ENCODE results near the gene GALNT7. TPM values are rescaled to one million over a fixed set of nuclear protein-coding genes. Genes with fewer than 3 reads are reported as not detected.

GALNT7 gene
- polyA plus RNA-seq, 1 donor = 47.0 TPM

- Histone ChIP-seq H3K4me3 (ENCODE audit: low read length) (no peak overlapping the region), H3K4me1 (ENCODE audit: control insufficient read depth, insufficient read depth, low read length) (no peaks in the 10 kb centered on the region), H3K36me3 (ENCODE audit: control insufficient read depth, insufficient read depth, low read length) (no peaks in the 10 kb centered on the region), H3K27me3 (ENCODE audit: control insufficient read depth, insufficient read depth, low read length) (no peaks in the 10 kb centered on the region), H3K27ac (ENCODE audit: low read length) (no peak overlapping the region), H3K9me3 (ENCODE audit: control insufficient read depth, low read depth, low read length) (no peaks in the 10 kb centered on the region)
- WGBS (ENCODE audit: insufficient coverage, low lambda C conversion rate) = 60% methylated on average over 1 of the region's 2 CpGs
- DNase-seq = no peak
These were observed 90.3 kb downstream of the GALNT7 start for GRCh38 chr4:173258866-173259265.

DNA sequence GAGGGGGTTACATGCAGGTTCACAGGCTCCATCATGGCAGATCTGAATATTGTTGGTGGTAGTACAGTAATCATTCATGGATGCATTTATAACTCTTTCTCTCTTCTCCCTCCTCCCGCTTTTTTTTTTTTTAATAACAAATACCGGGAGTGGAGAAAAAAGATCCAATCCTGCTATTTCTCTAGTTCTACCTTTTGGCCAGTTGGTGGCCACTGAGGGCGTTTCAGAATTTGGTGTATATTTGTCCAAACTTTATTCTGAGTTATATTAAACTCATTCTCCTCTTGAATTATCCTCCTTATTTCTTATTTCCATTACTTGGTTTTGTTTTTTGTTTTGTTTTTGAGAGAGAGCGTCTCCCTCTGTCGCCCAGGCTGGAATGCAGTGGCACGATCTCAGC lies 90.7 kb downstream of the GALNT7 start:
- H3K4me3 ChIP-seq (ENCODE audit: low read length) = no peak overlapping the region
- no peak overlapping the region for H3K27ac ChIP-seq (ENCODE audit: low read length)
- H3K4me1 ChIP-seq (ENCODE audit: control insufficient read depth, insufficient read depth, low read length) = peaks cover 2% of the 10 kb centered on the region
- 100% methylated on average over 1 of the region's 6 CpGs for WGBS (ENCODE audit: insufficient coverage, low lambda C conversion rate)
- no peaks in the 10 kb centered on the region for H3K36me3 ChIP-seq (ENCODE audit: control insufficient read depth, insufficient read depth, low read length)
- no peak for DNase-seq
- H3K9me3 ChIP-seq (ENCODE audit: control insufficient read depth, low read depth, low read length) = no peaks in the 10 kb centered on the region
- no peaks in the 10 kb centered on the region for H3K27me3 ChIP-seq (ENCODE audit: control insufficient read depth, insufficient read depth, low read length)

GRCh38 chr4:173261052-173261451 lies 92.4 kb downstream of the GALNT7 start:
- WGBS (ENCODE audit: insufficient coverage, low lambda C conversion rate) = no CpG with 5 or more reads among the region's 2 CpGs
- H3K36me3 ChIP-seq (ENCODE audit: control insufficient read depth, insufficient read depth, low read length) = no peaks in the 10 kb centered on the region
- H3K4me3 ChIP-seq (ENCODE audit: low read length) = no peak overlapping the region
- no peaks in the 10 kb centered on the region for H3K9me3 ChIP-seq (ENCODE audit: control insufficient read depth, low read depth, low read length)
- H3K27me3 ChIP-seq (ENCODE audit: control insufficient read depth, insufficient read depth, low read length) = no peaks in the 10 kb centered on the region
- peaks cover 8% of the 10 kb centered on the region for H3K4me1 ChIP-seq (ENCODE audit: control insufficient read depth, insufficient read depth, low read length)
- no peak for DNase-seq
- no peak overlapping the region for H3K27ac ChIP-seq (ENCODE audit: low read length)

- peaks cover 8% of the 10 kb centered on the region for H3K4me1 ChIP-seq (ENCODE audit: control insufficient read depth, insufficient read depth, low read length)
- no peaks in the 10 kb centered on the region for H3K36me3 ChIP-seq (ENCODE audit: control insufficient read depth, insufficient read depth, low read length)
- H3K9me3 ChIP-seq (ENCODE audit: control insufficient read depth, low read depth, low read length) = no peaks in the 10 kb centered on the region
- H3K27me3 ChIP-seq (ENCODE audit: control insufficient read depth, insufficient read depth, low read length) = no peaks in the 10 kb centered on the region
- DNase-seq = no peak
- WGBS (ENCODE audit: insufficient coverage, low lambda C conversion rate) = 100% methylated on average over 1 of the region's 2 CpGs
- H3K4me3 ChIP-seq (ENCODE audit: low read length) = no peak overlapping the region
- H3K27ac ChIP-seq (ENCODE audit: low read length) = no peak overlapping the region
These were observed 93.8 kb downstream of the GALNT7 start for GRCh38 chr4:173262375-173262774.

GRCh38 chr4:173264245-173264644 lies 95.6 kb downstream of the GALNT7 start:
- no peak overlapping the region for H3K27ac ChIP-seq (ENCODE audit: low read length)
- H3K36me3 ChIP-seq (ENCODE audit: control insufficient read depth, insufficient read depth, low read length) = no peaks in the 10 kb centered on the region
- no peak overlapping the region for H3K4me3 ChIP-seq (ENCODE audit: low read length)
- DNase-seq = no peak
- WGBS (ENCODE audit: insufficient coverage, low lambda C conversion rate) = no CpG with 5 or more reads among the region's 4 CpGs
- H3K9me3 ChIP-seq (ENCODE audit: control insufficient read depth, low read depth, low read length) = no peaks in the 10 kb centered on the region
- no peaks in the 10 kb centered on the region for H3K27me3 ChIP-seq (ENCODE audit: control insufficient read depth, insufficient read depth, low read length)
- peaks cover 8% of the 10 kb centered on the region for H3K4me1 ChIP-seq (ENCODE audit: control insufficient read depth, insufficient read depth, low read length)

GRCh38 chr4:173264684-173265185 lies 96.1 kb downstream of the GALNT7 start:
- Histone ChIP-seq H3K27ac (ENCODE audit: low read length) (no peak overlapping the region), H3K36me3 (ENCODE audit: control insufficient read depth, insufficient read depth, low read length) (no peaks in the 10 kb centered on the region), H3K27me3 (ENCODE audit: control insufficient read depth, insufficient read depth, low read length) (no peaks in the 10 kb centered on the region), H3K9me3 (ENCODE audit: control insufficient read depth, low read depth, low read length) (no peaks in the 10 kb centered on the region), H3K4me1 (ENCODE audit: control insufficient read depth, insufficient read depth, low read length) (peaks cover 8% of the 10 kb centered on the region), H3K4me3 (ENCODE audit: low read length) (no peak overlapping the region)
- no CpG with 5 or more reads among the region's 5 CpGs for WGBS (ENCODE audit: insufficient coverage, low lambda C conversion rate)
- peak; percentile 37 to 70 for DNase-seq

DNA sequence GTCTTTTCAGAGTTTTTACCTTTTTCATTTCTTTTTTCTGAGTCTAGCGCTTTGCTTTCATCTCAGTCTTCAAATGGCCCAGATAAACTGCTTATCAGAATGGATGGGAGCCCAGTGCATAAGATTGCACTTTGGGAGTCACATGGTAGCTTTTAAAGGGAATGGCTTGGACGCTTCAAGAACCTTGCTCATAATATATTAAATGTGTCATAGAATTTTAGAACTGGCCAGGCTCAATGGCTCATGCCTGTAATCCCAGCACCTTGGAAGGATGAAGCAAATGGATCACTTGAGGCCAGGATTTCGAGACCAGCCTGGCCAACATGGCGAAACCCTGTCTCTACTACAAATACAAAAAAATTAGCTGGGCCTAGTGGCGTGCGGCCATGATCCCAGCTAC lies 97.1 kb downstream of the GALNT7 start:
- WGBS (ENCODE audit: insufficient coverage, low lambda C conversion rate) = 100% methylated on average over 3 of the region's 6 CpGs
- peaks cover 8% of the 10 kb centered on the region for H3K4me1 ChIP-seq (ENCODE audit: control insufficient read depth, insufficient read depth, low read length)
- no peaks in the 10 kb centered on the region for H3K27me3 ChIP-seq (ENCODE audit: control insufficient read depth, insufficient read depth, low read length)
- H3K9me3 ChIP-seq (ENCODE audit: control insufficient read depth, low read depth, low read length) = no peaks in the 10 kb centered on the region
- no peak overlapping the region for H3K27ac ChIP-seq (ENCODE audit: low read length)
- no peaks in the 10 kb centered on the region for H3K36me3 ChIP-seq (ENCODE audit: control insufficient read depth, insufficient read depth, low read length)
- H3K4me3 ChIP-seq (ENCODE audit: low read length) = no peak overlapping the region
- no peak for DNase-seq

GRCh38 chr4:173267711-173268110 lies 99.1 kb downstream of the GALNT7 start:
- Histone ChIP-seq H3K27me3 (ENCODE audit: control insufficient read depth, insufficient read depth, low read length) (no peaks in the 10 kb centered on the region), H3K36me3 (ENCODE audit: control insufficient read depth, insufficient read depth, low read length) (no peaks in the 10 kb centered on the region), H3K4me3 (ENCODE audit: low read length) (no peak overlapping the region), H3K9me3 (ENCODE audit: control insufficient read depth, low read depth, low read length) (no peaks in the 10 kb centered on the region), H3K27ac (ENCODE audit: low read length) (no peak overlapping the region), H3K4me1 (ENCODE audit: control insufficient read depth, insufficient read depth, low read length) (peaks cover 8% of the 10 kb centered on the region)
- 71% methylated on average over 1 of the region's 2 CpGs for WGBS (ENCODE audit: insufficient coverage, low lambda C conversion rate)
- no peak for DNase-seq

DNA sequence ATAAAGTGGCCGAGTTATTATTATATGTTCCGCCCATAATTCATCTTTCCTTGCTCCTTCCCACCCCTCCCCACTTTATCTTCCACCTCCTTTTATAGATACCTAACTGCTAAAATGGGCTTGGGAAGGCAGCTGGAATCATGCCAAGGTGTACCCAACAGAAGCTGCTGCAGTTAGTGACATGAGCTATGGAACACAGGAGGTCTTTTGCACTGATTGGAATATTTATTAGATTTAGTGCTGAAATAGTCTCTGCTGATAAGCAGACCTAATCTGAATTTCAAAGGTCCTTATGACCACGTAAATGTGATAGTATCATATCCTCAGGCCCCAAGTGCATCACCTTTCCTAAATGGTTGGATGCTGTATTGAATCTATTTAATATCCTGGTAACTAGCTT lies 100.7 kb downstream of the GALNT7 start:
- 67% methylated on average over 2 of the region's 3 CpGs for WGBS (ENCODE audit: insufficient coverage, low lambda C conversion rate)
- no peaks in the 10 kb centered on the region for H3K36me3 ChIP-seq (ENCODE audit: control insufficient read depth, insufficient read depth, low read length)
- no peak overlapping the region for H3K27ac ChIP-seq (ENCODE audit: low read length)
- DNase-seq = no peak
- peaks cover 6% of the 10 kb centered on the region for H3K4me1 ChIP-seq (ENCODE audit: control insufficient read depth, insufficient read depth, low read length)
- H3K9me3 ChIP-seq (ENCODE audit: control insufficient read depth, low read depth, low read length) = no peaks in the 10 kb centered on the region
- no peaks in the 10 kb centered on the region for H3K27me3 ChIP-seq (ENCODE audit: control insufficient read depth, insufficient read depth, low read length)
- no peak overlapping the region for H3K4me3 ChIP-seq (ENCODE audit: low read length)

DNA sequence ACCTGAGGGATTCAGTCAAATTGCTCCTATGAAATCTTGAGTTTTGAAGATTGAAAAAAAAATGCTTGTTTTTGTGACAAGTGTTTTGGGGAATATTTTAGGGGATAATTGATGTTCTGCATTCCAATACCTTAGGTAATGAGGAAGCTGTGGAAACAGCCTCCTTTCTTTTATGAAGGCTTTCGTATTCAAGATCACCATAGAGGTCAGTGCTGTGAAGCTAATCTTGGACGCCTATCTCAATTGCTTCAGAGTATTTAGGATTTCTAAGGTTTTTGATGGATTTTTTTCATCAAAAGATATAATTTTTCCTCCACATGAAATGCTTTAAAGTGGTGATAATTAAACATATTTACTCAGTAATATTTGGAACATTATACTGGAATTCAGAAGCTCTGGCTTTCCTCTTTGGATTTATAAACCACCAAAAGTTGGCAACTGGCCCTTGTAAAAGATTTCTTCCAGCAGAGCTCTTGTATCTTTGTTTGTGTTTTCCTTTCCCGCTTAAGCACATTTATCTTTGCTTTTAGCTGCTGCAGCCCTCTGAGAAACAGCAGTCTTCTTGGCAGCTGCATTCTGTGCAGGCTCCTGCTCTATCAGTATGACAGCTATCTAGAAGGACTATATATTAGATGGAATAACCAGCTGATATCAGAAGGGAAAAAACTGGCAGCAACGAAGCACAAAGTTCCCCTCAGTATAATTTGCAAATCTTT lies 101.9 kb downstream of the GALNT7 start:
- Histone ChIP-seq H3K9me3 (ENCODE audit: control insufficient read depth, low read depth, low read length) (no peaks in the 10 kb centered on the region), H3K4me3 (ENCODE audit: low read length) (no peak overlapping the region), H3K27me3 (ENCODE audit: control insufficient read depth, insufficient read depth, low read length) (no peaks in the 10 kb centered on the region), H3K4me1 (ENCODE audit: control insufficient read depth, insufficient read depth, low read length) (no peaks in the 10 kb centered on the region), H3K27ac (ENCODE audit: low read length) (no peak overlapping the region), H3K36me3 (ENCODE audit: control insufficient read depth, insufficient read depth, low read length) (peaks cover 6% of the 10 kb centered on the region)
- 92% methylated on average over 2 of the region's 4 CpGs for WGBS (ENCODE audit: insufficient coverage, low lambda C conversion rate)
- DNase-seq = no peak

DNA sequence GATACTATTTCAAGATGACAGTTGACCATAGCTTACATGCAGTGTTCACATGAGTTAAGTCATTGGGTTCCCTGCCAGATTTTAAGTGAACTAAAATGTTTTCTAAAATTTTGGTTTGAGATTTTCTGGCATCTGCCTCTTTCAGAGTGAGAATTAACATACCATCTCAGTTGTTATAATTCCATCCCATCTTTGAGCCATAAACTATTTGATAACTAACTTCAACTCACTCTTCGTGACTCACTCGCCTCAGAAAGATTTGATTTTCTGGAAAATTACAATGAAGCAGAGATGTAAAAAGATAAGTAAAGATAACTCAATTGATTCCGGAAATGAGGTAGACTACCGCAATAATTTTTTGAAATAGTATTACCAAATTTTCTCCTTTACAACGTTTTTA lies 103.7 kb downstream of the GALNT7 start:
- no peak overlapping the region for H3K27ac ChIP-seq (ENCODE audit: low read length)
- peaks cover 6% of the 10 kb centered on the region for H3K36me3 ChIP-seq (ENCODE audit: control insufficient read depth, insufficient read depth, low read length)
- 100% methylated on average over 2 of the region's 5 CpGs for WGBS (ENCODE audit: insufficient coverage, low lambda C conversion rate)
- no peak overlapping the region for H3K4me3 ChIP-seq (ENCODE audit: low read length)
- DNase-seq = no peak
- H3K27me3 ChIP-seq (ENCODE audit: control insufficient read depth, insufficient read depth, low read length) = no peaks in the 10 kb centered on the region
- H3K4me1 ChIP-seq (ENCODE audit: control insufficient read depth, insufficient read depth, low read length) = no peaks in the 10 kb centered on the region
- no peaks in the 10 kb centered on the region for H3K9me3 ChIP-seq (ENCODE audit: control insufficient read depth, low read depth, low read length)

Measured in large intestine (tissue), 3 donors.